GM19043 (cell line): ENCODE data around the gene PDCD2.
A peak's percentile ranks its signal among the peaks of the same experiment; 100 is the strongest.
"Not testable (repeated sequence)": the region's sequence is repeated elsewhere in the genome, so short reads cannot be mapped to it uniquely, and the experiment has no call there.

Experiments used
- ATAC-seq: cut with Tn5 transposase; IDR thresholded peaks from one replicate; pipeline ENCODE4 v1.9.1; 2021; ENCODE audit warnings: low read depth; ENCODE audit not compliant: unreplicated experiment

Gene PDCD2

GRCh38 chr6:170553534-170554012, 30.9 kb downstream of the PDCD2 start:
- ATAC-seq, result peak; percentile 31

DNA sequence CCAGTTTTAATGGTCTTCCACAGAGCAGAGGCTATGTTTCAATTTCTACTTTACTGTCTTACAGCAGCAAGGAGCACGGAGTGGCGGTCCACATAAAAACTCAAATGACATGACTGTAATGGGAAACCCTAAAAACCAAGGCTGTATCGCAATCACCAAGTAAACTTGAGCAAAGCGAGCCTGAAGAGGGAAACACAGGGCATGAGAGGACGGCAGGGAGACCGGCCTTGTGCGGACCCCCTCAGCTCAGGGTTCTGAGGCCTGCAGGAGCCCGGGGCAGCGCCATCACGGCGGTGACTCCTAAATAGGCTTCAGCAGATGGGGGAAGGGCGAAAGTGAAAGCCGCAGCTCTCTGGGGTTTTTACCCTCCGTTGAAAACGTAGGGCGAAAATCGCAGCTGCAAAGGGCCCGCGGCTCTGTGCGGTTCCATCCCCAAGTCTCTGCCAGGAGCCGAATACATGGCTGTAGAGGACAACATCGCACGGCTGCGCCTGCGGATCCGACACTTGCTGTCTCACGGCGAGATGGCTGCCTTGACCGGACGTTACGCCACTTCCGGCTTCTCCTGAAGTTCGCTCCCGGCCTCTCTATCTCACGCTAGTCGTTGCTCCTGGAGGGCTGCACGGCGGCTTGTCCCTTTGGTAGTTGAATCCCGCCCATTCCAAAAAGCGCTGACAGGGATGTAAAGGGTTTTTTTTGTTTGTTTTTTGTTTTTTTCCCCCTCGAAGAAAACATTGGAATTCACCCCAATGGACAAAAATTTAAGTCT, 31.5 kb downstream of the PDCD2 start, which contains the start of gene PSMB1:
TSS of gene PSMB1 (minus strand) at position 543 of the 769 bp plus-strand sequence. CDS start at position 478, 65 bp downstream.
- peak; percentile 50 for ATAC-seq

- no peak for ATAC-seq
Observed at GRCh38 chr6:170545405-170545804, 39.0 kb downstream of the PDCD2 start.

DNA sequence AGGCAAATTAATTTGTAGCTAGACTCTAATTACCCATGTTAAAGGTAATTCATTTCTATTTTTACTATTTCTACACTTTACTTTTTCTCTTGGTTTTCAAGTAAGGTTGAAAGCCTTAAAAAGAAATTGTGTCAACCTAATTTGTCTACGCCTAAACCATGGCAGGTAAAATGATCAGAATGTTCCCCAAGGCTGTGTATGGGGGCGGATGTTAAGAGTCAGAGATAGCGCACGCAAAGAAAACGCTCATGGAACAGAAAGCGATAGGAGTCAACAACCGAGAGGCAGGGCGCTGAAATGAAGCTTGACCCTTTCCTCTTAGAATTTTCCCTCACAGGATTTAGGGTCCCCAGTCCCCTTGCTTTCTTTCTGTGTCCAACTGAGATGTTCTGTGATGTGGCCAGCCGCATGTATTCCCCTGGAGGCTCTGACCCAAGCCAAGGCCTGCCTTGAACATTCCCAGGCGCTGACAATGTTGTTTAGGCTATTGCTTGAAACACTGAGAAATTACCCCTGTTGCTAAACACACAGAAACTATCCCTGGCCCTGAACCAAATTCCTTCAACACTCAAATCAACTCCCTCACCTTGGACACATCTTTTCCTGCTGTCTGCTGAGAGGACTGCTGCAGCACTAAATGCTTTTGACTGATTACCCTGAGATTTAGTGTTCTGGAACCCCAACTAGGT, 42.3 kb downstream of the PDCD2 start:
- no peak for ATAC-seq

DNA sequence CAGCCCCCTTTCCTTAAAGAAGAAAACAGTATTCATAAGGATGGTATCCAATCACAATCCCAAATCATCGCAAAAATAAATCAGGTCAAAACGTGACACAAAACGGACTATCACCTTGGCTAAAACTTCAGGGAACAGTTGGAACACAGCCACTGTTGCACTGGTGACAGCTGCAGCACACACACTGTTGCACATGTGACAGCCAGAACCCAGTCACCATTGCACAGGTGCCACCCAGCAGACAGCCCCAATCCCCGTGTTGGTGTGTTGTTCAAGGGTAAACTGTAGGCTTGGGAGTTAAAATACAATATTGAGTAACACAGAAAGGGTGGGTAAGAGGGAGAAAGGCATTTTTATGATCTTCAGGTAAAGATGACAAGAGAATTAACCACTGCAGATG, 47.1 kb downstream of the PDCD2 start:
- no peak for ATAC-seq

GRCh38 chr6:170536671-170537070, 47.8 kb downstream of the PDCD2 start:
- ATAC-seq, result no peak

DNA sequence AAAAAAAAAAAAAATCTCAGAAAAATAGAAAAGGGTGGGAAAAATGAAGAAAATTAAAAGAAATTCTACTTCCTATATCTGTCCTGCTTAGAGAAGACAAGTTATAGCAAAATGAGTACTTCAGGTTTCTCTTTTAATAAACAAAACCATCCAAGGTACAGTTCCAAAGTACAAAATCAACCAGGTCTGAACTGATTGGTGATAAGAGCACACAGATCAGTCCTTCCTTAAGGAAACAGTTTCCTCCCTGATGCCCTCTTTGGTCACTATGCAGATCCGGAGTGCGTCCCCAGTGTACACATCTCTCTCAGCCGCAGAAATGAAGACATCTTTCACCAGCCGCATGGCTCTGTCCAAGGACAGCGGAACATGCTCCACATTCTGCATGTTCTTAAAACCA, 49.4 kb downstream of the PDCD2 start:
- ATAC-seq, result no peak

DNA sequence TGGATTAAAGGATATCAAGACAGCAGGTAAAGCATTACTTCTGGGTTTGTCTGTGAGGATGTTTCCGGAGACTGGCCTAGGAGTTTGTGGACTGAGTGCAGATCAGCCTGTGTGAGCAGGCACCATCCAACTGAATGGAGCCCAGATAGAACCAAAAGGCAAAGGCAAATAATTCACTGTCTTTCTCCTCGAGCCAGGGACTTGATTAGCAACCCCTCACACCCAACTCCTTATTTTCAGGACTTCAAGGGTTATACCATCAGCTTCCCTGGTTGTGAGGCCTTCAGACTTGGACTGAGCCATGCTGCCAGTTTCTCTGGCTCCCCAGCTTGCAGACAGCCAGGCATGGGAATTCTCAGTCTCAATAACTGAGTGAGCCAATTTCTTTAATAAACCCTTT, 50.6 kb downstream of the PDCD2 start:
- no peak for ATAC-seq

GRCh38 chr6:170532867-170533488, 51.5 kb downstream of the PDCD2 start:
- no peak for ATAC-seq

DNA sequence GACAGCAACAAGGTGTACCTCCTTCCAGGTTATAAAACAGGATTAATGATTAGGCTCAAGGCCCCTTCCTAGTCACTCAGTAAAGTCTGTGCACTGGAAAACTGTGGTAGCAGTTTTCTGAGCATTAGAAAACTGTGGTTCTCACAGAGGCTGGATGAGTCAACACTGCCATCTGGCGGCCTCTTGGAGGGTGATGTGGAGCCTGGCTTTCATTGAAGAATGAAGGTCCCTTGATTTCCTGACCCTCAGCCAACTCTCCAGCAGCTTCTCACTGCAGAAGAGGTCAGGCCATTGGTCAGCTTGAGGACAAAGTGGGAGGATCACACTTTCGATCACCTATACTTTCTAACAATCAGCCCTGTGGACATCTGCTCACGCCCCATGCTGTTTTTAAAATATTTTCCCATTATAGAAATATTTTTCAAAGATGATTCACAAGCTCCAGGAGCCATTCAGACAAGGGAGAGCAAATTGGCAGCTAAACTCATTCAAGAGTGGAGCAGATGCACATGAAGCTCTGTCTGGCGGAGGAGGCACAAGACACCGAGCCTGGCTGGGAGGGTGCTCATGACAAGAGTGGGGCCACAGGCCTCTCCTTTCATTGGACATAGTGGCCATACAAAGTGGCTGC, 54.5 kb downstream of the PDCD2 start:
- peak; percentile 84 for ATAC-seq

DNA sequence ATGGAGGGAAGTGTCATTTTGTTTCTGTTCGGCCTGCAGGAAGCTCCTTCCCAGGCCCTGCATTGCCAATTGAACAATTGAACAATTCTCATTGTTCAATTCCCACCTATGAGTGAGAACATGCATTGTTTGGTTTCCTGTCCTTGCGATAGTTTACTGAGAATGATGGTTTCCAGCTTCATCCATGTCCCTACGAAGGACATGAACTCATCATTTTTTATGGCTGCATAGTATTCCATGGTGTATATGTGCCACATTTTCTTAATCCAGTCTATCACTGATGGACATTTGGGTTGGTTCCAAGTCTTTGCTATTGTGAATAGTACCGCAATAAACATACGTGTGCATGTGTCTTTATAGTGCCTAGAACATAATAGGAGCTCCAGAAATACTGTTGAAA, 56.4 kb downstream of the PDCD2 start:
- not testable (repeated sequence) for ATAC-seq

GRCh38 chr6:170525795-170526194, 58.6 kb downstream of the PDCD2 start:
- no peak for ATAC-seq
